ENCODE measurements around the gene NCAPH2. TPM values are rescaled to one million over a fixed set of nuclear protein-coding genes. Genes with fewer than 3 reads are reported as not detected.
"Not testable (repeated sequence)": the region's sequence is repeated elsewhere in the genome, so short reads cannot be mapped to it uniquely, and the experiment has no call there.

The NCAPH2 gene
- total RNA-seq, 4 donors from 2014 or later, result 40.7 to 54.3 (median 41.5) TPM

- H3K4me3 ChIP-seq (ENCODE audit: low read depth, poor library complexity, severe bottlenecking), result no peak overlapping the region
- TF ChIP-seq POLR2A (IDR thresholded peaks at IDR 0.05), result no peak
- TF ChIP-seq, protein P1, sequence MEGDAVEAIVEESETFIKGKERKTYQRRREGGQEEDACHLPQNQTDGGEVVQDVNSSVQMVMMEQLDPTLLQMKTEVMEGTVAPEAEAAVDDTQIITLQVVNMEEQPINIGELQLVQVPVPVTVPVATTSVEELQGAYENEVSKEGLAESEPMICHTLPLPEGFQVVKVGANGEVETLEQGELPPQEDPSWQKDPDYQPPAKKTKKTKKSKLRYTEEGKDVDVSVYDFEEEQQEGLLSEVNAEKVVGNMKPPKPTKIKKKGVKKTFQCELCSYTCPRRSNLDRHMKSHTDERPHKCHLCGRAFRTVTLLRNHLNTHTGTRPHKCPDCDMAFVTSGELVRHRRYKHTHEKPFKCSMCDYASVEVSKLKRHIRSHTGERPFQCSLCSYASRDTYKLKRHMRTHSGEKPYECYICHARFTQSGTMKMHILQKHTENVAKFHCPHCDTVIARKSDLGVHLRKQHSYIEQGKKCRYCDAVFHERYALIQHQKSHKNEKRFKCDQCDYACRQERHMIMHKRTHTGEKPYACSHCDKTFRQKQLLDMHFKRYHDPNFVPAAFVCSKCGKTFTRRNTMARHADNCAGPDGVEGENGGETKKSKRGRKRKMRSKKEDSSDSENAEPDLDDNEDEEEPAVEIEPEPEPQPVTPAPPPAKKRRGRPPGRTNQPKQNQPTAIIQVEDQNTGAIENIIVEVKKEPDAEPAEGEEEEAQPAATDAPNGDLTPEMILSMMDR (IDR thresholded peaks at IDR 0.05), result no peak
- WGBS, 2 donors, result 54 to 69% methylated on average over 3 of the region's 3 CpGs
- DNase-seq (ENCODE audit: low spot score in 2 of 2), result no peak
- intact Hi-C loops (cut with DNase I; ENCODE audit: low total_unique reads), result no loop called here
Observed at GRCh38 chr22:50536226-50536625, 28.2 kb downstream of the NCAPH2 start.

DNA sequence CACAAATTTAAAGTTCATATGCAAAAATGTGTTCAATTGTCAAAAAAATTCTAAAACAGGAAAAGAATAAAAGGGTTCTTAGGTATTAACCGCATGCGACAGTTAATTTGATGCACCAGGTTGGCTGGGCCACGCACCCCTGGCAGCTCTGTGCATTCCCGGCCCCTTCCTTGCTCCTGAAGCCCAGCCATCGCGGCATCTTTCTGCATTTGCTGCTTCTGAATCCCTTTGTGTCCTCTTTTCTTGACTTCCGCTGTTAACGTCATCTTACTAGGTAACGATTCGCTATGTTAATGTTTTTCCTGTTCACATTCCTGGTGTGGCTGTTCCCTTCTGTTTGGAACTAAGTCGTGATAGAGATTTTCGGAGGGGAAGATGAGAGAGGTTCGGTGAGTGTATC lies 29.7 kb downstream of the NCAPH2 start:
- WGBS, 2 donors, result 85 to 90% methylated on average over 13 of the region's 13 CpGs

DNA sequence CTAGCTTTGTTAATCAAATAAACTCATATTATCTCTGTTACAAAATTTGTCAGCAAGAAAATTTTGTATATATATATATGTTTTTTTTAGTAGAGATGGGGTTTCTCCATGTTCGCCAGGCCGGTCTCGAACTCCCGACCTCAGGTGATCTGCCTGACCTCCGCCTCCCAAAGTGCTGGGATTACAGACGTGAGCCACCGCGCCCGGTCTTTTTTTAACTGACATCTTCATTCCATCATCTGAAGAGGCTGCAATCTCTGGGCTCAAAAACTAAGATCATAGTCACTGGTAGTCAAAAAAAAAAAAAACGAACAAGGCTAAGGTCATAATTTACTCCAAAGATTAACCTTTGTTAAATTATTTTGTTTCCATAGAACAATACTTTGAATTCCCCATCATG lies 32.4 kb downstream of the NCAPH2 start:
- whole genome bisulfite sequencing, 2 donors, result 82 to 86% methylated on average over 10 of the region's 10 CpGs
- no peak overlapping the region for H3K4me3 ChIP-seq (ENCODE audit: low read depth, poor library complexity, severe bottlenecking)
- DNase-seq (ENCODE audit: low spot score in 2 of 2), result no peak
- no peak for TF ChIP-seq POLR2A (IDR thresholded peaks at IDR 0.05)
- TF ChIP-seq, protein P1 (IDR thresholded peaks at IDR 0.05), result no peak
- intact Hi-C loops (cut with DNase I; ENCODE audit: low total_unique reads), result no loop called here

More for the DNA sequence above, 29.7 kb downstream of the NCAPH2 start:
- no peak for TF ChIP-seq POLR2A (IDR thresholded peaks at IDR 0.05)
- TF ChIP-seq, protein P1 (IDR thresholded peaks at IDR 0.05), result no peak
- DNase-seq (ENCODE audit: low spot score in 2 of 2), result no peak
- intact Hi-C loops (cut with DNase I; ENCODE audit: low total_unique reads), result no loop called here
- H3K4me3 ChIP-seq (ENCODE audit: low read depth, poor library complexity, severe bottlenecking), result no peak overlapping the region

DNA sequence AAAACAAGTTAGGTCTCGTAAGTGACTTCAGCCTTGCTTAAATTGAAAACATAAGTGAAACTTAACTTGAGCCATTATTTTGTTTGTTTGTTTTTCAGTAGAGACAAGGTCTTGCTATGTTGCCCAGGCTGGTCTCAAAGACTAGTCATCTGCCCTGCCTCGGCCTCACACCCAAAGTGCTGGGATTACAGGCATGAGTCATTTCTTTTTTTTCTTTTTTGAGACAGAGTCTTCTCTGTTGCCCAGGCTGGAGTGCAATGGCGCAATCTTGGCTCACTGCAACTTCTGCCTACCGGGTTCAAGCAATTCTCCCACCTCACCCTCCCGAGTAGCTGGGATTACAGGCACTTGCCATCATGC lies 33.6 kb downstream of the NCAPH2 start:
- 23 to 34% methylated on average over 5 of the region's 5 CpGs for WGBS, 2 donors
- peak in 1 of 2 donors; percentile 67 for DNase-seq (ENCODE audit: low spot score in 2 of 2)
- intact Hi-C loops (cut with DNase I; ENCODE audit: low total_unique reads); H3K4me3 ChIP-seq (ENCODE audit: low read depth, poor library complexity, severe bottlenecking): not testable (repeated sequence)

- 78 to 90% methylated on average over 19 of the region's 19 CpGs for WGBS, 2 donors
- intact Hi-C loops (cut with DNase I; ENCODE audit: low total_unique reads), result no loop called here
- TF ChIP-seq, protein P1 (IDR thresholded peaks at IDR 0.05), result no peak
- TF ChIP-seq POLR2A (IDR thresholded peaks at IDR 0.05), result no peak
- H3K4me3 ChIP-seq (ENCODE audit: low read depth, poor library complexity, severe bottlenecking), result no peak overlapping the region
- DNase-seq (ENCODE audit: low spot score in 2 of 2), result no peak
Observed at GRCh38 chr22:50542416-50542927, 34.4 kb downstream of the NCAPH2 start.

GRCh38 chr22:50544078-50544745 lies 36.2 kb downstream of the NCAPH2 start:
- DNase-seq (ENCODE audit: low spot score in 2 of 2), result peak in 1 of 2 donors; percentile 96
- WGBS, 2 donors, result 5 to 7% methylated on average over 41 to 52 of the region's 52 CpGs
- TF ChIP-seq, protein P1 (IDR thresholded peaks at IDR 0.05), result no peak
- TF ChIP-seq POLR2A (IDR thresholded peaks at IDR 0.05), result no peak
- no peak overlapping the region for H3K4me3 ChIP-seq (ENCODE audit: low read depth, poor library complexity, severe bottlenecking)
- intact Hi-C loops (cut with DNase I; ENCODE audit: low total_unique reads), result no loop called here
